Measurements from ENCODE around the gene RTP2. TPM values are rescaled to one million over a fixed set of nuclear protein-coding genes. Genes with fewer than 3 reads are reported as not detected.

Gene RTP2
- total RNA-seq, 1 donor from 2014 or later = not detected

DNA sequence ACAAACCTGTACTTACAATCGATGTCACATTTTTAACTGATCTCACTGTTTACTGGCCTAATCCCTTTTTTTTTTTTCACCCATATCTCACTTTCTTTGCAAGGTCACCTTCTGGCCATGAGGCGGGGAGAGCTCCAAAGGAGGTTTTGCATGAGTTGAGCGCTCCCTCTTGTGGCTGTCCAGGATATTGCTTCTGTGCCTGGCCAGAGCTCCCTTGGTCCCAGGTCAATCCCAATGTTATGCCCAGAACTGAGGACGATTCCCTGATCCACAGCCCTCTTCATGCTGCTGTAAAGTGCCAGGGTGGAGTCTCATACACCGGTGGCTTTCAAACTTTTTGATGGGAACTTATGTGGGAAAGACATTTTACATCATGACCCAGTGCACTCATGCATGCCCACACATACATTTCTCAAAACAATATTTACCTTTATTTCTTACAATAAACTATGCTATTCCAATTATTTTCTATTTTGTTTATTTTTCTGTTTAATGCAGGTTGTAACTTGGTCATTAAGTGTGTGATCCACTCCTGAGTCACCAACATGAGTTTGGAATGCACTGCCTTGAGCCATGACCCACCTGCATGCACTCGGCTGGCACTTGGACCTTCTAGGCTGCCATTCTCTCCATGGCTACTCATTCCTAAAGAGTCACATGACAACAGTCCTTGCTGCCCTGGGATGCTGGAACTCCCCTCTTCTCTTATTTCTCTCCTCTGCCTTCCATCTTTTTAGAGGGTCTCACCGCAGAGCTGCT, 22.5 kb downstream of the RTP2 start:
- intact Hi-C loops (cut with micrococcal nuclease) = loop anchor here (1.0 kb wide), 4 partner anchors 34 to 460 kb away; no protein-coding TSS in a partner anchor

DNA sequence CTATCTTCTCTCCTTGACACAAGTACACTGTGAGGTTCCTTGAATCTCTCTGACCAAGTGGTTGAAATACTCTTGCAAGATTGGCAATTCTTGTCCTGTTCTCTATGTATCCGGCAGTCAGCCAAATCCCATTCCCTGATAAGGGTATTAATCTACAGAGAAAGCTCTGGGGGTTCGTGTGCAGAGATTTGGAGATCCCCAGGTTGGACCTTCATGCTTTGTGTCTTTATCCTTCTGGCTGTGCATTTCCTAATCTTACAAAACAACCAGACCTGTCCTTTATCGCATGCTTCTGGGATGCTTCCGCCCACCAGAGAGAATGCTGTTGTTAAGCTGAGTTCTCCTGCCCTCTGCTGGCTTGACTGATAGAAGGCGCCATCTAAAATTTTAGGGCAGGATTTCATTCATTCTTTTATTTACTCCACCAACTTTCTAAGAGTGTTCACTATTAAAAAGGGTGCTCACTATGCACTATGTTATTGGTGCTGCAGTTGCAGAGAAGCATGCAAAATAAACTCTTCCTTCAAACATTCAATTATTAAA, 23.6 kb downstream of the RTP2 start:
- intact Hi-C loops (cut with micrococcal nuclease) = loop anchor here (1.0 kb wide), 4 partner anchors 36 to 458 kb away; no protein-coding TSS in a partner anchor

DNA sequence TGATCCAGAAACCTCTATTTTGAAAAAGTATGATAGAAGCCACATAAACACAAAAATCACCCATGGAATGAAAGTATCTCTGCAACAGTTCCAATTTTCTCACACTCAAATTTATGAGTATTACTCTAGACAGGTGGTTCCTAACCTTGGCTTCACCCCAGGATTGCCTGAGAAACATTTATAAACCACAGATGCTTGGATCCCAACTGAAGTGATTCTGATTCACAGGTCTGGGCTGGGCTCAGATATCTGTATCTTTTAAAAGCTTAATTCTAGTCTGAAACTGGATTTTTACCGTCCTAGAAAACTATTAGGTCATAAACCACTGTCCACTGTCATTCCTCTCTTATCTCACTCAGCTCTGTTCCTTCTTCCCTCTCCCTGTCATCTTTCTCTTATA, 24.8 kb downstream of the RTP2 start:
- intact Hi-C loops (cut with micrococcal nuclease) = no loop called here

GRCh38 chr3:187673012-187673411, 29.3 kb downstream of the RTP2 start:
- intact Hi-C loops (cut with micrococcal nuclease) = no loop called here

DNA sequence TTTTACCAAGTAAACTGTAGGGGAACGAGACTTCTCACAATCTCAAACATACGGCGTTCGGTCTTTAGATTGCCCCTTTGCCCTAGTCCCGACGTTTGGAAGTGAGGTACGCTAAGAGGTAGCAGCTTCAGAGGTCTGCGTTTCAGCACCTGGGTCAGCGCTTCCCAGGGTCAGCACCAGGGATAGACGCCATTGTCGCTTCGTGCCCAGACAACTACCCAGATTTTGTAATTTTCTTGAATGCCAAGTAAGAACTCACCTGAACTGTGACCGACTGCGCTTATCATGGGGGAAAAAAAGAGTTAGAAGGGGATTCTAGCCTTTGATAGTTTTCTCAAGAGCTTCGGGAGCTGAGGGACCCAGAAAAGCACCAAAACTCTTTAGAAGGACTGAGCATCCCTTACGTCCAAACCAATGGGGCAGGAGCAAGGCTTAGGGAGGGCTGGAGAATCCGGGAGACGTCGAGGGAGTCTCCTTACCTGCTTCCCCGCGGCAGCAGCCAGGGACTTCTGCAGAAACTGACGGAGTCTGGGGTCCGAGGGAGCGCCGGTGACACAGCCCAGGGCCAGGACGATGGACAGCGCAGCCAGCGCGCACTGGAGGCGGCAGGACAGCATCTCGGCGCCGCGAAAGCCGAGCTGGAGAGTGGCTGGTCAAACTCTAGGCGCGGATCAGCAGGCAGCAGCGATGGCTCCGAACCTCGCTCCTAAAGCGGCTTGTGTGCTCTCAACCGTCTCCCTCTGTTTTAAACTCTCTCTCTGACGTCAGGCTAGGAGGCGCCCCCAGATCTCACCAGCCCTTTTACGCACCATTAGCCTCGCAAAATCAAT, 32.5 kb downstream of the RTP2 start, which contains the start of gene SST:
Gene SST (minus strand): TSS at position 720 of the 830 bp plus-strand sequence. CDS start 103 bp downstream, at position 617.
- intact Hi-C loops (cut with micrococcal nuclease) = no loop called here

DNA sequence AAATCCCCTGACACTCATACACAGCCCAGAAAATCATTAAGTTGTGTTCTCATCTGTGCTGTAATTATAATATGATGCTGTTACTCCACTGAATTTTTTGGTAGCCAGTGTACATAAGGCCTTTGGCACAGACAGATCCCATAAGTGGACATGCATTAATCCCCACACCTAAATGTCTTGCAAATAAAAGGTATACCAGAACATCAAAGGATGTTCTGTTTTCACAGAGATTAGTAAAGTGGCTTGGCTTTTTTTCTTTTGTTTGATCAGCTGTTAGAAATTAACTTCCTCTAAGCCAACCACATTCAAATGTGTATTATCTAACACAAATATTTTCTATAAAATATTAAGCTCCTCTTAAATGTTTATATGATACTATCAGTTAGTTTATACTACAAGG, 34.8 kb downstream of the RTP2 start:
- intact Hi-C loops (cut with micrococcal nuclease) = no loop called here

DNA sequence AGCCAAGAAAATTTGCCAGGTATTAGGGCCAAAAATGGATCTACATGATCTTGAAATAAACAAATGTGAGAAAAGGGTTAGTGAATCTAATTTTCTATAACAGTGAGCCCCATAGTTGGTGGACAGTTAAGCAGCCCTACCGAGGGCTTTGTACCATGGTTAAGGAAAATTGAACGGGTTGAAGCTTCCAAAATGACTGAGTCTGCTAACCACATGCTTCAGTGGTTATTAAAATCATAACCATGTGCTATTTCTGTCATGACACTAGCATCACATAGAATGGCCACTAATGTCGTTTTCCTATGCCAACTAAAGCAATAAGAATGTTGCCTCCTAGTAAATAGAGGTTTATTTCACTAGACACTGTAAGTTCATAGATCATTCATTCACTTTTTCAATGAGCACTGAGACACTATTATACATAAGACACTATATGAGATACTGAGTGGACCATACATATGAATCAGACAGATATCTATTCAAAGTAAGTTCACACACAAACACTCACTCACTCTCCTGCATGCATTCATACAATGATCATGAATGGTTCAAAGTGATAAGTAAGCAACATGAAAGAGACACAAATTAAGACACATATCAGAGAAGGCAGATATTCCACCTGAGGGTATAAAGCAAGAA, 36.5 kb downstream of the RTP2 start:
- intact Hi-C loops (cut with micrococcal nuclease) = no loop called here

- intact Hi-C loops (cut with micrococcal nuclease) = no loop called here
Observed at GRCh38 chr3:187665010-187665409, 37.3 kb downstream of the RTP2 start.

DNA sequence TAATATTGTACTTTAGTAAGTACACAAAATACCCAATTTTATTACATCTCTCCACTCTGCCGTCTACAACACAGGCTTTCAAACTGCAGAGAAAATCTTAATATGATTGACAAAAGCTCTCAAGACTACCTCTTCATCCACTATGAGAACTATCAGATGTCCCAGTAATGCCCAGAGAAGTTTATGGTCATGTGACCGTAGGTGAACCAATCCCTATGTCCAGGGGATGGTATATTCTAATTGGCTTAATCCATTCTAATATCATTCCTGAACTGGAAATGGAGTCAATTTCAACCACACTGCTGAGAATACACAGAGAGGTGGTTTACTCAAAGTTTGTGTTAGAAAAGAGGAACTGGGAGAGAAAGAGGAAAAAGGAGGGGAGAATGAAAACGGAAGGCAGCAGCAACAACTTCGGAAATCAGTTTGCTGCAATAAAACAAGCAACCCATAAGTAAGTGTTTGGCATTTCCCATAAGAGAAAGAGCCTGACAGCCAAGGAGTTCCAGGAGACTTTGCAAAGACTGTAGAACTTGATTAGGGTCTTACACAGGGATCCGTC, 39.4 kb downstream of the RTP2 start:
- intact Hi-C loops (cut with micrococcal nuclease) = no loop called here

DNA sequence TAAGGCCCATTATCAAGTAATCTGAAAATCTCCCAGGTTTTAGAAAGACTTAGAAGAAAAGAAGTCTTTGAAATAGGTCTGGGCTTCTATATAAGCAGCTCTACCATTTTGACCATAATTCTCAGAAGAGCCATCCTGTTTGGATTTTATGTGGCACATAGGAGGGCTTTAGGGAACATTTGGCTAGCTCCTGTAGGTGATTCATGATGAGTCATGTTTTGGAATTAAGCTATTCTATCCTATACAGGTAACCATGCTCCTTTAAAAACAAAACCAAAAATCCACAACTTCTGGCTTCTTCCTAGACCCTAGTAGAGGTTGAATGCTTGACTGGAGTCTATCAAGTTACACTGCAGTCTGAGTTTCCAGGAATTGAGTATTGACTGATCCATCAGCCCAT, 41.1 kb downstream of the RTP2 start:
- intact Hi-C loops (cut with micrococcal nuclease) = no loop called here

DNA sequence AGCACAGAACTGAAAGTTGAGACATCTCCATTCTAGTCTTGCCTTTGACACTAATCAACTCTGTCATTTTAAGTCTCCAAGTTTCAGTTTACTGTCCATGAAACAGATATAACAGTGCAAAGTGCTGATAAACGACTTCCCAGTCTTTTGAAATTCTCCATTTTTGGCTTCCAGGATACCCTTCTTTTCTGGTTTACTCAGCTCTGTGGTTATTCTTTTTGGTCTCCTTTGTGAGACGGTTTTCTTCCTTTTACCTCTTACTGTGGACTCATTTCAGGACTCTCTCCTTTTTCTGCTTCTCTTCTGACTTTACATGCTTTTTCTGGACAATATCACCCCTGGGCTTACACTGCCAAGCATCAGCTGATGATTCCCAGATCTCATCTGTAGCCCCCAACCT, 51.1 kb downstream of the RTP2 start:
- intact Hi-C loops (cut with micrococcal nuclease) = no loop called here

Other genes with a start within 250 kb of the RTP2 start
- not detected in 2 replicates for gene SST, start 32.2 kb downstream of the RTP2 start, total RNA-seq
- 11.5 and 12.8 TPM in 2 replicates for gene BCL6, start 42.9 kb upstream of the RTP2 start, total RNA-seq

Data from T-helper 2 cell treated with Interferon-gamma antibody and Interleukin-4, amounts not matched to agents 100 ng/mL and 5 ng/mL, for 36 hours (primary cell).